Stimulated activated CD8-positive, alpha-beta memory T cell treated with anti-CD3 and anti-CD28 coated beads, Interleukin-12 subunit alpha, Interleukin-12 subunit beta, amount 100 ng/mL, for 4 hours (primary cell): ENCODE results near the gene MAP3K7CL.
"Not testable (repeated sequence)": the region's sequence is repeated elsewhere in the genome, so short reads cannot be mapped to it uniquely, and the experiment has no call there.

Experiments used
- DNase-seq: peaks from one replicate; pipeline ENCODE4 v3.0.0-alpha.2; 2020; ENCODE audit warnings: low read depth

MAP3K7CL gene

DNA sequence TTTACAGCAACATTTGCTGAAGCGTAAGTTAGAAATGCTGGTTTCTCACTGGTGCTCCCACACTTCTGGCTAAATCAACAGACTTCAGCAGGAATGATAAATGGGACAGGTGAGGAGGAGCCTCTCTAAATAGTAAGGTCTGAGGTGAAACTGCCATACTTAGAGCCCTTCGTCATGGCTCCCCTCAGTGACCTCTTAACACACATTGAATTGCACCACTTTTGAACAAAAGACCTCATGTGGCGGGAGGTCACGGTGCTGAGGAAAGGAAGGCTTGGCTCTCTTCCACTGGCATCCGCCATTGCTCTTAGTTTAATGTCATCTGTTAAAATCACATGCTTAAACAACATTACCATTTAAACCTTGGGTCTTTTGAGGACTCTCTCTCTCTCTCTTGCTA is 3.4 kb downstream of the MAP3K7CL start:
- no peak for DNase-seq

DNA sequence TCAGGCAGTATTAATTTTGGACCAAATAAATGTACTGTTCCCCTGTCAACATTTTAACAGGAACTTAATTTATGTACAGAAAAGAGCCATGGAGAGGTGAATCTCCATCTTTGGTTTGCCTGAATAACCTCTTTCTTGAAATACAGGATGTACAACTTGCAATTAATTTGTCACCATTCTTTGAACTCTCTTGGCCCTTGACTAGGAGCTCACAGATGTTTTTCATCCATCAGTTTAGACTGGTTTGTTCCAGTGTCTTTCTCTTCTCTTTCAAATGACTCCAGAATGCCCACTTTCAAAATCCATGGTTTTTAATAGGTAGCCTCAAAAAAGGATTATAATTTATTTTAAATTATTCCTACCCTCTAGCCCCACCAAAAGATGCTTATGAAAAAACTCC is 5.0 kb downstream of the MAP3K7CL start:
- no peak for DNase-seq

DNA sequence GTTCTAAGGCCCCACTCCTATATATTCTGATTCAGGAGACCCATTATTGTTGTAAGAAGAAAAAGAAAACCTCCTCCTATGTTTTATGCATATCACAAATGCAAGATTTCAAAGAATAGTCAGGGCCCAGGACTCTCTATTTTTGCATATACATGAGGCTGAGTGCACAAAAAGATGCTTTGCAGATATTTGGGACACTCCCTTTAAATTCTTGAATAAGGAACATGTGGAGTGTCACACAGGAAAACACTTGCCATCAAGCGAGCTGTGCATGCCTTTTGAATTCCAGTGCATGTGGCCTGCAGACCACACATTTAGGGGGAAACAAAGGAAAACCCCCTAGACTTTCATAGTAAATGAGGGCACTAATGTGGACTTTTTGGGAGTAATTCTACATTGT is 5.6 kb downstream of the MAP3K7CL start:
- DNase-seq: no peak

DNA sequence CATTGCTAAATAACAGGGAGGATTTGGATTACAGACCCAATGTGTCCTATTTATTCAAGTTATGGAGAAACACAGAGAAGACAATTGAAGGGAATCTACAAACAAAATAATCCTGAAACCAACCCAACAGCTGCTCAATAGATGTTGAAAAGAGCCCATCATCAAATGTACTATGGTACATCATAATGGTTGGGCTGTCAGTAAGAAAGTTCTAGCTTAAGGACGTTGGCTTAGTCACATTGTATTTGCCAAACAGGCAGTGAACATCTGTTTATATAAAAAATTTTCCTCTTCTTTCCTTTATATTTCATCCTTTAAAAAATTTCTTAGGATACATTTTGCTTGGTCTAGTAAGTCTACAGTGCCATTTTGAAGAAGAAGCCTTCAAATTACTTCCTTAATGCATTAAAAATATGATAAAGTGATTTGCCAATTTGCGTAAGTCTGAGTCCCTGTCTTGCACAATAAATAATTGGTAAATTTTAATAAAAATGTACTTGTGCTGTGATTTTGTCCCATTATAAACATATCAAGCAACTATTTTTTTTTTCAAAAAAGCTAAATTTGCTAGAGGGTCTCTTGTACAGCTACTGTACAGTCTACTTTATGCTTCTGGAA is 14.4 kb downstream of the MAP3K7CL start:
- no peak for DNase-seq

DNA sequence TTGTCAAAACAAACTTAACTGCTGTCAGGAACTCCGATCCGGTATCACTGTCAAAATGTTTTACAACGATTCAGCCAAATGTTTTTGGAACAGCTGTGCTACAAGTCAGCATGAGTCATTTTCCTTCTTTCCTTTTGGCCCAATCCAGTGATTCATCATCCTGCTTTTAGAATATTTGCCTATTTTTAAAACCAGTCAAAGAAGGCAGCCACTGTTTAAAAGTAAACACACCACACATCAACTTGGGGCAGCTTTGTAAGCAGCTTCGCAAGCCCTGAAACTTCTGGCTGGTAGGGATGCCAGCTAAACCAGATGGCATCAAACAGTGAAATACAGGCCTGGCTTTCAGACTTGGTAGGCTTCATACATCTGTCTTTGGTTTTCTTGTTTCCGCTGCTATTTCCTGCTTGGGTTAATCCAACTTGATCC is 14.9 kb downstream of the MAP3K7CL start:
- DNase-seq: no peak

DNA sequence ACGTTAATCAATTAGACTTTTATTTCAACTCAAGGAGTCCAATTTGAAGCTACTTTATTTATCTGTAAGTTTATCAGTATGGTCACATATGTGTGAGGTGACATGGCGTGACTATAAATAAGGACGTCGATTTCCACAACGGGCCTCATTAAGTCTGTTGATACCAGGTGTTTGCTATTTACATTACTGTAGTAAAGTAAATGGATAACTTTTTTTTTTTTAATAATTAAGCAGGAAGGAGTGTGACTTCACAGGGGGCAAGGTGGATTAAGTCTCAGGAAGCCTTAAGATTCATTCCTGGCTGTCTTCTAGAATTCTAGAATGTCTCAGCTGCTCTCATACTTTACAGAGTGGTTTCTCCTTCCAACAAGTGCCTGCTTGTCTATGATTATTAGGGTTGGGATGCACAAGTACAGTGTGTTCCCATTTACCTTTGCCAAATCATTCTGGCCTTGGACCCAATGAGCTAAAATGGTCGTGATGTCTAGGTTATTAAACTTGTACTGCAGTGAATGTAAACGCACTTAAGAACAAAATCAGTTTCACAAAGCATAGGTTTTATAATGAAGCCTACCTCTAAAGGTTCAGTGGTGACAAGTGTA is 15.5 kb downstream of the MAP3K7CL start:
- DNase-seq: no peak

DNA sequence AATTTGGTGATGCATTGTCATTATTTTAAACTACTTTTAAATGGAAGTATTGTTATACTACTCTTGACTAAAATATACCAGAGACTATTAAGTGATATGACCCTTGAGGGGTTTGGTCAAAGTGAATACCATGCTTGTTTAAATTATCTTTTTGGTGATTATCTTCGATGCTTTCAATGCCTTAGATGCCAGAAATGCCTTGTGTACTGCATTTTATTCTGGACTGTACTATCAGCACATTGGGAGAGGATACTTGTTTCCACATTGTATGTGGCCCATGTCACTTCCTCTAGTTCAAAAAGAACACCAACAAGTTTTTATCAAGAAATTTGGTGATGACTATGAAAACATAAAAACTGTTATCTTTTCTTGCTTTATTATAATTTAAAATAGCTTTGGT is 16.3 kb downstream of the MAP3K7CL start:
- no peak for DNase-seq

DNA sequence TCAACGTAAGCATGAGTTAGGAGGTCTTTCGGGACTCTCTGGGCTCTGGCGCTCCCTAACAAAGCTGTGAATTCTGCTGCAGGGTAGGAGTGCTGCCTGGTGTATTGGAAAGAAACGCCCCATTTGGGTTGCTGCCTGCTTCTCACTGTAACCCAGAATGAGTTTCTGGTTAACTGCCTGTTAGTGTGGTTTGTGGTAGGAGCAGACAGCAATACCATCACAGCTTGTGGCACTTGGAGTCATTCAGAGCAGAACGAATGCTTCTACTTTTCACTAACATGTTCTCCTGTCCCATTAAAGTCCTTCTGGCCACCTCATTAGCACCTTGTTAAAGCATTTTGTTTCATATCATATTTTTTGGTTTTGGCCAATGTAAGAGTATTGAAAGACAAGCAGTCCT is 18.1 kb downstream of the MAP3K7CL start:
- no peak for DNase-seq

DNA sequence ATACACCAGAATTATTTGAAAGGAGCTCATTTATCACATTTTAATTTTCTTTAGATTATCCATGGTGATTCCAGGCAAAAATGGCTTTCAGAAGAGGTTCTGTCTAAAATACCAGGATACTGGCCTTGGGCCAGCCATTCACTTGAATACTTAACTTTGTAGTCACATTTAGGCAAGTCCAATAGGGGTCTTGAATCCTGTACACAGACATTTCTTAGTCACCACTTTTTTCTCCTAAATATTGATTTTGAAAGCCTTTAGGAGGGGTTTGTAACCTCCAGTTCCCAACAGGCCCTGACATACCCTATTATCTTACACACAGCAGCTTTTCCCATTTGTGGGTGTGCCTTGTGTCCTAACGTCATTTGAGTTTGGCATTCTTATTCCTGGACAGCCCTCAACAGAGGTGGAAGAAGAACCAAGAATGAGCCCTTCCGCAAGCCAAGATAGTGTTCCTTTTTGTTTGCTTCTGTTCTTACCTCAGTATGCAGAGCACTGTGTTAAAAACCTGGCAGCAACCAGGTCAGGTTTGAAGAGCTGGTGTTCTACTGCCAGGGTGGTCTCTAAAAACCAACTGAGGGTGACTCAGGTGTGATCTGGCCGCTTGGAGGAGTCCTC is 19.5 kb downstream of the MAP3K7CL start:
- DNase-seq: no peak

DNA sequence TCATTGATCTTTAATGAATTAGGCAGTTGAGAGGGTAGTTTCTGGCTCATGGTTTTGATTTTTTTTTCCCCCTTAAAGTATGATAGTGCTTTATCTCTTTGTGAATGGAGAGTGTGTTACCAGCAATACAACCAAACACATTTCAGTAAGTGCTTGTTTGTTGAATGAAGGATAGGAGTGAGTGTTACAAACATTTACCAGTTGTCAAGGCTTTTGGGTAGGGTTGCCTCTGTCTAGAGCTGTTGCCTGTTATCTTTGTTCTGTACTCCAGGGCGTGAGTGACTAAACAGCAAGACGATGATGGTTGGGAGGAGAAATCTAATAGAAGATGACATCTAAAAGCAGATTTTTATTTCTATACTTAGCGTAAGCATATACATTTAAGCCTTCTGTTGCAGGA is 21.5 kb downstream of the MAP3K7CL start:
- no peak for DNase-seq

DNA sequence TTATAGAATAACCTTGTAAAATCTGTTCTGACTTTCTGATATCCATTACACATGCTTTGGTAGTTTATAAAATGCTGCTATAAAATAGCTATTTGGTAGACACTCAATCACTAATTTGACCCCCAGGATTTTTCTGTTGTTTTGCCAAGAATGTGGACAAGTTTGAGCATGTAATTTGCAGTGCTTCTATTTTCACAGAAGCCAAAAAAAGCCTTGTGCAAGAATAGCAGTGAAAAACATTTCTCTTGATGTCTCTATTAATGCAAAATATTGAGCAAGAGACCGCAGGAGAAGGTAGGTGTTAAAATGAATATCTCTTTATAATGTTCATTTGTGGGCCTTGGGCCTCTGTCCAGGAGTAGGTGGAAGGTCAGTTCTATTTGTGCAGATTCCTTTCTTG is 22.5 kb downstream of the MAP3K7CL start:
- no peak for DNase-seq

DNA sequence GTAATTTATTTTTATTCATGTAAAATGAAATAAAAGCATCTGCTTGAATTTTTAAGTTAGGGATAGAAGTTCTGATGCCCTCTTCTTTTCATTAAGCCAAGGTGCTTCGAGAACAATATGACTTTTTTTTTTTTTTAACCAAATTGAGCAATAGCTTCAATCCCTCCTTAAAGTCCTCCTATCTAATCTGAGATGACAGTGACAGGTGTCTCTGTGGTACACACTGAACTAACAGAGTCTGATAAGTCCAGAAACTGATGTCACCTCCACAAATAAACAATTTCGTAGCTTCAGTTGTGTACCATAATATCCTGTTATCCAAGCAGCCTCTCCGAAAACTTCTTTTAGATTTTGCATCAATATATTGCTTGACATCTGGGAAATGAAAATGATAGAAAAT is 23.8 kb downstream of the MAP3K7CL start:
- no peak for DNase-seq

DNA sequence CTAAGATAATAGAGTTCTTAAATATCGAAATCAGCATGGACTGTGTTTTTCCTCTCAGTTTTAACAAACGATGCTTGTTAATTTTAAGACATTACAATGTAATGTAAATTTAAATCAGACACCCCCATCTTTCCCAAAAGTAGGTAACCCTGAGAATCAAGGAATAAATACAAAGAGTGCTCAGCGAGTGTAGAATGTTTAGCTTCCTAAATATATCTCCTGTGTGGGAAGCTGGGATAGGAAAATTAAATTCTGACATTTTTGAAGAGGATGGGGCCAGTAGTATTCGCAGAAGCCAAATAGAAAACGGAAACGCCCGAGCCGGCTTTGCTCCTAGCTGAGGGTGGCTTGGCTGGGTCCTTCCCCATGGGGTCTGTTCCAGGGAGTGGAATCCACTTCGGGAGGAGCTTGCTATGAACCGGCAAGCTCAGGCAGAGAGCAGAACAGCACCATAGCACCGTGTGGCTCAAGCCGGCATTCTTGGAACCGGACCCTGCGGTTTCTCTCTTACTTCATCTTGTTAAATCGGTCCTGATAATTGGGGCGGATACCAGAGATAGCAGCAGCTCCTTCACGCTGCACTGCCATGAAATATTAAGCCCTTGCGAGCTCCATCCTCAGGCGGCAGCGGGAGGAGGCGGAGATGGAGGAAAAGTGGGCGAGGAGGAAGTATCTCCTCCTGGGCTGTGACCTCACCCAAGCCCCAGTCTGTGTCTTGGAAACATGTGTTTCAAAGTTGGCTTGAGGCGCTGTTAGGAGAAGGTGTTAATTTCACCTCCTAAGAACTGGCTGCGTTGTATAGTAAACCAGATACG is 24.9 kb downstream of the MAP3K7CL start:
- no peak for DNase-seq

DNA sequence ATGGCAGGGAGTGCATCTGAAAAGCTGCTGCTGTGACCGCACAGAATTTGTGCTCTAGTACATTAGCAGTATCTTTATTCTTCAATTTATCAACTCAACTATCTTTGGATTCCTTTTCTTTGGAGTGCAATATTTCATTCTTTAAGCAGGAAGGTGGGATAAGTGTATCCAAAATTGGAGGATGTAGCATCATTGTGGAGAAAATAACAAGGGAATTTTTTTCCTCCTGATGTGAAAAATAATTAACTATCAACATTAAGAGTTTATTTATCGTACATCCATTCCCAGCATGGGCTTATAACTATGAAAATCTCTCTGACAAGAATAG is 25.5 kb downstream of the MAP3K7CL start:
- DNase-seq: no peak

DNA sequence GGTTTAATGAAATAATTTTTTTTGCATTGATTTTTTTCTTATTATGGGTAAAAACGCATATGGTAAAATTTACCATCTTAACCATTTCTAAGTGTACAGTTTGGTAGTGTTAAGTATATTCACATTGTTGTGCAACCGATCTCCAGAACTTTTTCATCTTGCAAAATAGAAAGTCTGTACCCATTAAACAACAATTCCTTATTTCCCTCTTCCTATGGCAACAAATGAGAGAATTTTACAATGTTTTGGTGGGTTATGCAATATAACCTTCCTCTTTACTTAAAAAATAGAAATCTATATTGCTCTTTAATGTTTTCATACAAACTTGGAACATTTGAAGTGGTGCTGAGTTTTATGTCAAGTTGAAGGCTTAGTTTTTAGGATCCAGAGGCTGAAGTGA is 26.6 kb downstream of the MAP3K7CL start:
- no peak for DNase-seq

DNA sequence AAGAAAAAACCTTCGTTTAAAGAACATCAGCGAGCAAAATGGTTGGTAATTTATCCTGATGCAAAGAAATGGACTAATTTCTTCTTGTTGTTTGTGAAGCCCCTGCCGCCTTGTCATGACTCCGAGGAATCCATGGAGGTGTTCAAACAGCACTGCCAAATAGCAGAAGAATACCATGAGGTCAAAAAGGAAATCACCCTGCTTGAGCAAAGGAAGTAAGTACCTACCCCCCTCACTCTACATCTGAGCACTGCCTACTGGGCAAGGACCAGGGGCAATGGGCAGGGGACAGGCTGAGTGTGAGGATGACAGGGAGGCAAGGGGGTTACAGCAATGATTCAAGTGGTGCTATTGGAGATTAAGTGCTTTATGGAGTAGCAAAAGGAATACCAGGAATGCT is 29.4 kb downstream of the MAP3K7CL start:
- no peak for DNase-seq

DNA sequence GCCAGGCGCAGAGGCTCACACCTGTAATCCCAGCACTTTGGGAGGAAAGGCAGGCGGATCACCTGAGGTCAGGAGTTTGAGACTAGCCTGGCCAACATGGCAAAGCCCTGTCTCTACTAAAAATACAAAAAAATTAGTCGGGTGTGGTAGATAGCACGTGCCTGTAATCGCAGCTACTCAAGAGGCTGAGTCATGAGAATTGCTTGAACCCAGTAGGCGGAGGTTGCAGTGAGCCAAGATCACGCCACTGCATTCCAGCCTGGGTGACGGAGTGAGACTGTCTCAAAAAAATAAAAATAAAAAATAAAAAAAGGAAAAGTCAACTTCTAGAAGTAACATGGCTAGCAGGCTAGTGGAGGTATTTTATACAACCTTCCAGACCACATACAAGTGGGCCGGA is 32.4 kb downstream of the MAP3K7CL start:
- not testable (repeated sequence) for DNase-seq

DNA sequence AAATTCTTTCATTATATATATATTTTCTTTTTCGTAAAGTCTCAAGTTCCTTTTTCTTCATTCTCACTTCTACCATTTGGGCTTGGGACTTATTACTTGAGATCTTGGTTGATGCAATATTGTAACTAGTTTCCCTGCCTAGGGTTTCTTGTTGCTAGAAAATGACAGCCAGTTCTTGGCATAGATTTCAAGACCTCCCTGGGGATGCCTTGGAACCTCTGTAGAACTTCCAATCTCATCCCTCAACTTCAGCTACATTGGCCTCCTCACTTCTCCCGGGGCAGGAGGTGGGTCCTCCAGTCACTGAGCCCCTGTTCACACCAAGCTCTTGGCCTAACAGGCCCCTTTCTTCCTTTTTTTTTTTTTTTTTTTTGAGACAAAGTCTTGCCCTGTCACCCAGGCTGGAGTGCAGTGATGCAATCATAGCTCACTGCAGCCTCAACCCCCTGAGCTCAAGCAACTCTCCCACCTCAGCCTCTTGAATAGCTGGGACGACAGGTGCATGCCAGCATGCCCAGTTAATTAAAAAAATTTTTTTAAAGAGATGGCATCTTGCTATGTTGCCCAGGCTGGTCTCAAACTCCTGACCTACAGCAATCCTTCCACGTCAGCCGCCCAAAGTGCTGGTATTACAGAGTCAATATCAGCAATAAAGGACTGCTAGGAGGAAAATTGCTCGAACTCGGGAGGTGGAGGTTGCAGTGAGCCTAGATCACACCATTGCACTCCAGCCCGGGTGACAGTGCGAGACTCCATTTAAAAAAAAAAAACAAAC is 33.1 kb downstream of the MAP3K7CL start:
- DNase-seq: no peak

DNA sequence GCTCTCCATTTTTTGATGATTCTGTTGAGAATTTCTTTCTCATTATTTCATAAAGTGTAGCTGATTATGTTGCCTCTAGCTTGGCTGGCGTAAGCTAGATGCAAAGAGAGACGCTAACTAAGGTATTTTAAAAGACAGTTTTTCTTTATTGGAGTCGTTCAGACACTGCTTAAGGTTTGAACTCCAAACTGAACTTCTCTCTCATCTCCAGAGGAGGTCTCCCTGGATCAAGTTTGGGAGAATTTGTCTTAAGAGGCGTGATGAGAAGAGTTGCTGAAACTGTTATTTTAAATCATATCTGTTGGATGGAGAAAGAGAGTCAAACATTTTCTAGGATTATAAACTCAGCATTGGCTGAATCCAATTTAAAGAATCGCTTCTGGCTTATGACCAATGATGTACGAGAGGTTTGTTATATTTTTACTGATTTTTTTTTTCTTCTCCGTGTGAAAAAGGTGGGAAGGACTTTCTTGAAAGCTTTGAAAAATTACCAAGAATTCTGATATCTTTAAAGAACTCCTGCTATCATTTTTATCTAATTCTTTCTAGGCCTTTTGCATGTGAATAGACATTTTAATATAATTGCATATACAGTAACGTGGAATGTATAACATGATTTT is 34.0 kb downstream of the MAP3K7CL start:
- DNase-seq: no peak

DNA sequence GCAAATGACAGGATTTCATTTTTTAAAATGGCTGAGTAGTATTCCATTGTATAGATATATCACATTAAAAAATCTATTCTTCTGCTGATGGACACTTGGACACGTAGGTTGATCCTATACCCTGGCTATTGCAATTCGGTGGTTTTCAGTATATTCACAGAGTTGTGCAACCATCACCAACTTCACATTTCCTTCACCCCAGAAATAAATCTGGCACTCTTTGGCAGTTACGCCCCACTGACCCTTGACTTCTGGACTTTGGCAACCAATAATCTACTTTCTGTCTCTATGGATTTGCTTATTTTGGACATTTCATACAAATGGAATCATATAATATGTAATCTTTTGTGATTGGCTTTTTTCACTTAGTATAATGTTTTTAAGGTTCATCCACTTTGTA is 35.9 kb downstream of the MAP3K7CL start:
- DNase-seq: no peak

DNA sequence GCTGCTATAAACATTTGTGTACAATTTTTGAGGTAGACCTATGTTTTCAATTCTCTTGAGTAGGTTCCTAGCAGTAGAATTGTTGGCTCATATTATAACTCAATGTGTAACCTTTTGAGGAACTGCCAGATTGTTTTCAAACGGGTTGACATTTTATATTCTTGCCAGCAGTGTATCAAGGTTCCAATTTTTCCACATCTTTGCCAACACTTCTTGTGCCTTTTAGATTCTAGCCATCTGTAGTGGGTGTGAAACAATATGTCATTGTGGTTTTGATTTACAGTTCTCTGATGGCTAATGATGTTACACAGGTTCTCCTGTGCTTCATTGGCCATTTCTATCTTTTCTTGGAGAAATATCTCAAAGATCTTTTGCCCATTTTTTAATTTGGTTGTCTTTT is 36.4 kb downstream of the MAP3K7CL start:
- DNase-seq: no peak

DNA sequence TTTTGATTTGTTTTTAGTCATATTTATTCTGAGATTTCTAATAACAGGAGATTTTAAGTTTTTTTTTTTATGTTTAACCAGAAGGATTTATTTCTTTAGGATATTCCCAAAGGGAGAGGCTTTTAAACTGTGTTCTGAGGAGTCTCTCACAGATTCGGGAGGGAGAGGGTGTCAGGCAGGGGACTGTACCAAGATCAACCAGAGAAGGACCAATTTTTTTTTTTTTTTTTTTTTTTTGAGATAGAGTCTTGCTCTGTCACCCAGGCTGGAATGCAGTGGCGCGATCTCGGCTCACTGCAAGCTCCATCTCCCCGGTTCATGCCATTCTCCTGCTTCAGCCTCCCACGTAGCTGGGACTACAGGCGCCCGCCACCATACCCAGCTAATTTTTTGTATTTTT is 37.0 kb downstream of the MAP3K7CL start:
- not testable (repeated sequence) for DNase-seq
